T-helper 2 cell treated with Interferon-gamma antibody and Interleukin-4, amounts not matched to agents 5 μg/mL and 100 μg/mL, for 36 hours (primary cell): Measurements from ENCODE around the gene TJP1.

Experiments used
- DNase-seq: peaks from one replicate; pipeline ENCODE4 v3.0.0; 2021; ENCODE audit warnings: low spot score
- H3K27ac Mint-ChIP-seq: one replicate; pipeline ENCODE4 v1.8.0; 2021; ENCODE audit warnings: mild to moderate bottlenecking, mixed read lengths
- H3K27me3 Mint-ChIP-seq: one replicate; pipeline ENCODE4 v1.8.0; 2021; ENCODE audit warnings: low read depth, mixed read lengths
- H3K36me3 Mint-ChIP-seq: one replicate; pipeline ENCODE4 v1.8.0; 2021; ENCODE audit warnings: low read depth, mixed read lengths
- H3K4me1 Mint-ChIP-seq: one replicate; pipeline ENCODE4 v1.8.0; 2021; ENCODE audit warnings: low read depth, mixed read lengths
- H3K4me3 Mint-ChIP-seq: one replicate; pipeline ENCODE4 v1.8.0; 2022; ENCODE audit warnings: mild to moderate bottlenecking, moderate library complexity, mixed read lengths
- H3K9me3 Mint-ChIP-seq: one replicate; pipeline ENCODE4 v1.8.0; 2021; ENCODE audit warnings: mixed read lengths

The TJP1 gene

GRCh38 chr15:29688506-29689286, 133.6 kb downstream of the TJP1 start:
- Mint-ChIP-seq H3K9me3 (no peaks in the 10 kb centered on the region), H3K4me3 (no peak overlapping the region), H3K36me3 (no peaks in the 10 kb centered on the region), H3K27ac (no peak overlapping the region), H3K4me1 (no peaks in the 10 kb centered on the region), H3K27me3 (peaks cover 5% of the 10 kb centered on the region)
- no peak for DNase-seq

- Mint-ChIP-seq H3K27ac (no peak overlapping the region), H3K27me3 (peaks cover 3% of the 10 kb centered on the region), H3K36me3 (no peaks in the 10 kb centered on the region), H3K9me3 (no peaks in the 10 kb centered on the region), H3K4me1 (no peaks in the 10 kb centered on the region), H3K4me3 (no peak overlapping the region)
- DNase-seq, result no peak
Observed at GRCh38 chr15:29687939-29688505, 134.2 kb downstream of the TJP1 start.

- H3K4me3 Mint-ChIP-seq, result no peak overlapping the region
- no peaks in the 10 kb centered on the region for H3K36me3 Mint-ChIP-seq
- no peak for DNase-seq
- H3K4me1 Mint-ChIP-seq, result no peaks in the 10 kb centered on the region
- H3K9me3 Mint-ChIP-seq, result no peaks in the 10 kb centered on the region
- H3K27ac Mint-ChIP-seq, result no peak overlapping the region
- H3K27me3 Mint-ChIP-seq, result no peaks in the 10 kb centered on the region
Observed at GRCh38 chr15:29687204-29687815, 135.0 kb downstream of the TJP1 start.

- Mint-ChIP-seq H3K4me1 (no peaks in the 10 kb centered on the region), H3K4me3 (no peak overlapping the region), H3K27me3 (no peaks in the 10 kb centered on the region), H3K27ac (no peak overlapping the region), H3K9me3 (no peaks in the 10 kb centered on the region), H3K36me3 (no peaks in the 10 kb centered on the region)
- DNase-seq, result no peak
Observed at GRCh38 chr15:29686445-29687203, 135.6 kb downstream of the TJP1 start.

- H3K27ac Mint-ChIP-seq, result no peak overlapping the region
- H3K9me3 Mint-ChIP-seq, result no peaks in the 10 kb centered on the region
- H3K36me3 Mint-ChIP-seq, result no peaks in the 10 kb centered on the region
- no peaks in the 10 kb centered on the region for H3K4me1 Mint-ChIP-seq
- DNase-seq, result no peak
- no peak overlapping the region for H3K4me3 Mint-ChIP-seq
- no peaks in the 10 kb centered on the region for H3K27me3 Mint-ChIP-seq
Observed at GRCh38 chr15:29686079-29686425, 136.2 kb downstream of the TJP1 start.

GRCh38 chr15:29685156-29686078, 136.9 kb downstream of the TJP1 start:
- Mint-ChIP-seq H3K27ac (no peak overlapping the region), H3K9me3 (no peaks in the 10 kb centered on the region), H3K4me1 (no peaks in the 10 kb centered on the region), H3K27me3 (no peaks in the 10 kb centered on the region), H3K36me3 (no peaks in the 10 kb centered on the region), H3K4me3 (no peak overlapping the region)
- DNase-seq, result no peak

GRCh38 chr15:29682781-29683180, 139.5 kb downstream of the TJP1 start:
- DNase-seq, result no peak
- Mint-ChIP-seq H3K36me3 (no peaks in the 10 kb centered on the region), H3K4me1 (no peaks in the 10 kb centered on the region), H3K4me3 (no peak overlapping the region), H3K27me3 (peaks cover 2% of the 10 kb centered on the region), H3K9me3 (no peaks in the 10 kb centered on the region), H3K27ac (no peak overlapping the region)

GRCh38 chr15:29682361-29682760, 139.9 kb downstream of the TJP1 start:
- Mint-ChIP-seq H3K27me3 (peaks cover 6% of the 10 kb centered on the region), H3K4me3 (no peak overlapping the region), H3K4me1 (no peaks in the 10 kb centered on the region), H3K9me3 (no peaks in the 10 kb centered on the region), H3K27ac (no peak overlapping the region), H3K36me3 (no peaks in the 10 kb centered on the region)
- no peak for DNase-seq

GRCh38 chr15:29681946-29682345, 140.3 kb downstream of the TJP1 start:
- peaks cover 10% of the 10 kb centered on the region for H3K27me3 Mint-ChIP-seq
- no peak overlapping the region for H3K4me3 Mint-ChIP-seq
- H3K9me3 Mint-ChIP-seq, result no peaks in the 10 kb centered on the region
- H3K4me1 Mint-ChIP-seq, result no peaks in the 10 kb centered on the region
- DNase-seq, result no peak
- H3K27ac Mint-ChIP-seq, result no peak overlapping the region
- H3K36me3 Mint-ChIP-seq, result no peaks in the 10 kb centered on the region

- no peak for DNase-seq
- no peaks in the 10 kb centered on the region for H3K9me3 Mint-ChIP-seq
- H3K36me3 Mint-ChIP-seq, result no peaks in the 10 kb centered on the region
- no peak overlapping the region for H3K27ac Mint-ChIP-seq
- peaks cover 14% of the 10 kb centered on the region for H3K27me3 Mint-ChIP-seq
- H3K4me3 Mint-ChIP-seq, result no peak overlapping the region
- H3K4me1 Mint-ChIP-seq, result no peaks in the 10 kb centered on the region
Observed at GRCh38 chr15:29681166-29681845, 141.0 kb downstream of the TJP1 start.

GRCh38 chr15:29680465-29681165, 141.7 kb downstream of the TJP1 start:
- Mint-ChIP-seq H3K9me3 (no peaks in the 10 kb centered on the region), H3K27me3 (peaks cover 14% of the 10 kb centered on the region), H3K36me3 (no peaks in the 10 kb centered on the region), H3K4me1 (no peaks in the 10 kb centered on the region), H3K27ac (no peak overlapping the region), H3K4me3 (no peak overlapping the region)
- no peak for DNase-seq

GRCh38 chr15:29678504-29679034, 143.7 kb downstream of the TJP1 start:
- H3K27ac Mint-ChIP-seq, result no peak overlapping the region
- DNase-seq, result no peak
- no peaks in the 10 kb centered on the region for H3K9me3 Mint-ChIP-seq
- H3K4me3 Mint-ChIP-seq, result no peak overlapping the region
- H3K36me3 Mint-ChIP-seq, result no peaks in the 10 kb centered on the region
- peaks cover 22% of the 10 kb centered on the region for H3K27me3 Mint-ChIP-seq
- no peaks in the 10 kb centered on the region for H3K4me1 Mint-ChIP-seq
